Stimulated activated memory B cell treated with anti-CD40 and anti-IgM and Interleukin-4, amounts not matched to agents 10 μg/mL and 1 μg/mL and 100 μg/mL, for 72 hours (primary cell): ENCODE results near the gene SERPINA6.
"Not testable (repeated sequence)": the region's sequence is repeated elsewhere in the genome, so short reads cannot be mapped to it uniquely, and the experiment has no call there.

Experiments used
- ATAC-seq: fragments of 150-1000 bp; cut with Tn5 transposase; 2 replicates; pipeline ENCODE4 v1.10.0; 2021
- H3K27ac Mint-ChIP-seq: one replicate; pipeline ENCODE4 v1.8.0; 2022; ENCODE audit warnings: mild to moderate bottlenecking, mixed read lengths
- H3K27me3 Mint-ChIP-seq: one replicate; pipeline ENCODE4 v1.8.0; 2022; ENCODE audit warnings: mixed read lengths
- H3K36me3 Mint-ChIP-seq: one replicate; pipeline ENCODE4 v1.8.0; 2022; ENCODE audit warnings: mixed read lengths
- H3K4me1 Mint-ChIP-seq: one replicate; pipeline ENCODE4 v1.8.0; 2022; ENCODE audit warnings: mixed read lengths
- H3K4me3 Mint-ChIP-seq: one replicate; pipeline ENCODE4 v1.8.0; 2022; ENCODE audit warnings: mild to moderate bottlenecking, moderate library complexity, mixed read lengths
- H3K9me3 Mint-ChIP-seq: one replicate; pipeline ENCODE4 v1.8.0; 2022; ENCODE audit warnings: mixed read lengths

Gene SERPINA6

DNA sequence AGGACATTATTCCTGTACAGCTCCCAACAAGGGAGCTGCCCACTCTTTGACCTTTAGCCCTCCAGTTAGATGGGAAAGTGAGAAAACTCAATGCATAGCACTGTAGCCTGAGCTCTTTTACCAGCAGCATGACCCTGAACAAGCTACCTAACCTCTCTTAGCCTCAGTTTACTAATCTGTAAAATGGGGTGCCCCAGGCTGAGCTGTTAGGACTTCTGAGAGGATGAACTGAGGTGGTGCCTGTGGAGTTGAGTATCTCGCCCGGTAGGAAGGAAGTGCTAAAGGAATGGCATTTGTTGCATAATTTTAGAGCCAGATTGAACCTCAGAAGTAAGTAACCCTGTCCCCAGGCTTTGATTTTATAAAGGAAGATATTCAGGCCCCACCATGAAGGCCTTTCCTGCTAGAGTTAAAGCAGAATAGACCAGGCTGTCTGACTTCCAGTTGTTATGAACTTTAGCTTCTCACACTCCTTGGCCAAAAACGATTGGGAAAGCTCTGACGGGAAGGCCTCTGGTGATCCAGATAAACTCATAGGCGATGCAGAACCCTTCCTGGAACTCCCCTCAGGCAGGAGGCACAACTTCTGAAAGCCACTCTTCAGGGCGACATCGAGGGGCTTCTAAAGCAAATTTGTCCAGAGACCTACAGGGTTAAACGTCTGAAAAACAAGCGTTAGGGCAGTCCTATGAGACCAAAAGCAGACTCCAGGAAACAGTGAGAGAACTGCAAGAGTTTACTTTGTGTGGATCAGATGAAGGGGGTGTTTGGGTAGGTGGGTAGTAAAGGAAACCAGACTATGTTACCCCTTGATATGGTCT is 27.6 kb downstream of the SERPINA6 start:
- H3K27me3 Mint-ChIP-seq: peaks cover 15% of the 10 kb centered on the region

GRCh38 chr14:94293578-94293924 is 29.6 kb downstream of the SERPINA6 start:
- Mint-ChIP-seq H3K36me3 (no peaks in the 10 kb centered on the region), H3K27me3 (peaks cover 15% of the 10 kb centered on the region), H3K27ac (no peak overlapping the region), H3K4me3 (no peak overlapping the region), H3K4me1 (no peaks in the 10 kb centered on the region), H3K9me3 (no peaks in the 10 kb centered on the region)
- ATAC-seq: no peak

More for the DNA sequence above, 27.6 kb downstream of the SERPINA6 start:
- Mint-ChIP-seq H3K4me1 (no peaks in the 10 kb centered on the region), H3K9me3 (no peaks in the 10 kb centered on the region), H3K4me3 (no peak overlapping the region), H3K27ac (no peak overlapping the region), H3K36me3 (no peaks in the 10 kb centered on the region)
- ATAC-seq: no peak

DNA sequence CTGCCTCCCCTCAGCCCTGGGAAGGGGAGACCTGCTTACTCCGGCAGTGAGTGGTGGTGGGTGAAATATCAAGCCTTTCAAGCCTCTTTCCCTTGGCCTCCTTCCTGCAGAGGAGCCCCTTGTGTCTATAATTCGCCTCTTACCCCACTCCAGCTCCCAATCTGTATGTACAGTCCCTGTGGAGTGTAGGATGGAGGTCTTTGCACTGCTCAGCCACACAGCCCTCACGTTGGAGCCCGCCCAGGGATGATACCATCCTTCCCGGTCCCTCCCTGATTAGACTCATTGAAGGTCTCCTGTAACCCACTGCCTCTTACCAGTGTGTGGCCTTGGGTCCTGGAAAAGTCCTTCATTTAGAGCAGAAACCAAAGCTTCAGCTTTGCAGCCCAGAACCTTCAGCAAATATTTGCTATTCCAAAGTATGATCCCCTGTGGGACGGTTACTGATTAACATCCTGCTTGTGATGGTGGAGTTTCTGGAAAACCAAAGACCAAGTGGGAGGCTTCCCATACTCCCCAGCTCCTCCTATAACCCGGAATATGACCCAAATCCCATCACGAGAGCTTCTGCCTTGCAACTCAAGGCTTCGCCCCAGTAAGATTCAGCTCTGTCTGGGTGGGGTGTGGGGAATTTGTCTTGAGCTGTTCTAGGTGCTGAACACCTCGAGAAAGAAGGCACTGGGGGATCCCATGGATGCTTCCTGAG is 30.1 kb downstream of the SERPINA6 start, which contains the start of gene SERPINA10:
TSS of gene SERPINA10 (minus strand) at position 397 of the 706 bp plus-strand sequence. CDS start 2,675 bp downstream, outside the sequence.
- H3K9me3 Mint-ChIP-seq: no peaks in the 10 kb centered on the region
- H3K27ac Mint-ChIP-seq: no peak within 1 kb of the TSS
- H3K27me3 Mint-ChIP-seq: peaks cover 15% of the 10 kb centered on the region
- no peaks in the 10 kb centered on the region for H3K36me3 Mint-ChIP-seq
- H3K4me3 Mint-ChIP-seq: no peak within 1 kb of the TSS
- ATAC-seq: no peak
- H3K4me1 Mint-ChIP-seq: no peaks in the 10 kb centered on the region

GRCh38 chr14:94292526-94292871 is 30.6 kb downstream of the SERPINA6 start:
- no peaks in the 10 kb centered on the region for H3K9me3 Mint-ChIP-seq
- no peaks in the 10 kb centered on the region for H3K4me1 Mint-ChIP-seq
- H3K36me3 Mint-ChIP-seq: no peaks in the 10 kb centered on the region
- H3K27me3 Mint-ChIP-seq: peaks cover 15% of the 10 kb centered on the region
- no peak overlapping the region for H3K4me3 Mint-ChIP-seq
- ATAC-seq: no peak
- no peak overlapping the region for H3K27ac Mint-ChIP-seq

DNA sequence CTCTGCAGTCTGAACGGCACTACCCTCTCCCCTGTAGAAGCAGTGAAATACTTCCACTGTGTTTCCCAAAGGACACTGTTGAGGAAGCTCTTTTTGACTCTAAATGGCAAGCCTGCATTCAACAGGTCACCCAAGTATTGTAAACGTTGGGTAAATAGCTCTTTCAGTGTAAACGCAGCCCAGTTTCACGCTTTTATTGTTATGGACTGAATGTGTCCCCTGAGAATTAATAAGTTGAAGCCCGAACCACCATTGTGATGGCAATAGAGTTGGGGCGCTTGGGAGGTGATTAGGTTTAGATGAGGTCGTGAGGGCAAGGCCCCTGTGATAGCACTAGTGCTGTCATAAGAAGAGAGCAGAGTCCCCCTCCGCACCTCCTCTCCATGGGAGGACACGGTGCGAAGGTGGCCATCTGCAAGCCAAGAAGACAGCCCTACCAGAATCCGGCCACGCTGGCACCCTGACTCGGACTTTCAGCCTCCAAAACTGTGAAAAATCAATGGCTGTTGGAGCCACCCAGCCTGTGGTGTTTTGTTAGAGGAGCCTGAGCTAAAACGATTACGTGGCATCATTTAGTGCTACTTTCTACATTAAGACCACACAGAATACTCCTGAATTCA is 31.1 kb downstream of the SERPINA6 start:
- no peaks in the 10 kb centered on the region for H3K36me3 Mint-ChIP-seq
- H3K9me3 Mint-ChIP-seq: peaks cover 3% of the 10 kb centered on the region
- no peak overlapping the region for H3K27ac Mint-ChIP-seq
- peaks cover 15% of the 10 kb centered on the region for H3K27me3 Mint-ChIP-seq
- no peaks in the 10 kb centered on the region for H3K4me1 Mint-ChIP-seq
- no peak overlapping the region for H3K4me3 Mint-ChIP-seq
- ATAC-seq: no peak

DNA sequence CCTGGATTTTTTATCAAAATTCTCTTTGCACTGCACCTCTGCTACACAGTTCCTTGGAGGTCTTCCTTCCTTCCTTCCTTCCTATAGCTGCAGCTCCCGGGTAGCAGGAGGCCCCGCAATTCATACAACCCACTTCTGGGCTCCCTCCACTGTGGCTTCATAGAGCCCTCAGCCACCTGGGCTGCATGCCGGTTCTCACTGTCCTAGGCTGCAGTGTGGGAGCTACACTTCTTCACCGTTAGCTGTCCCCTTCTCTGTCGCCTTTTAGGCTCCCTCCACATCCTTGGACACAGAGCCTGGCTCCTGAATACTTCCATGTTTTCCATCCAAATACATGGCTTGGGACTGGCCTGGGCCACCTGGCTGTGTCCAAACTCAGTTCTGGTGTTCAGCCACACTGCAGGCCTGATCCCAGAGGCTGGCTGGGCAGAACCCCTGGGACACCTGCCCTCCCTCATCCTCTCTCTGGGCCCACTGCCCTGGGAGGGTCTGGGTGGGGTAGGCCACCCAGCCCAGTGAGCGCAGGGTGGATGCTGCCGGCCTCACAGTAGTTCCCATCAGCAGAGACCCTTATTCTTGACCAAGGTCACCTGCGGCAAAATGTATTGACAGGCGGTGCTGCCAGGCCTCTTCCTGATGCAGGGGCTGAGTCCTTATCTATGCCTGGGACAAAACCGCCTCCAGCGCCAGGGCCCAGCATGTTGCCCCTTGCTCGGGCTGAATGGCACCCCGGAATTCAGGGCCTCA is 31.8 kb downstream of the SERPINA6 start:
- ATAC-seq: no peak
- Mint-ChIP-seq H3K4me1 (no peaks in the 10 kb centered on the region), H3K4me3 (no peak overlapping the region), H3K36me3 (no peaks in the 10 kb centered on the region), H3K27me3 (peaks cover 15% of the 10 kb centered on the region), H3K9me3 (peaks cover 3% of the 10 kb centered on the region), H3K27ac (no peak overlapping the region)

DNA sequence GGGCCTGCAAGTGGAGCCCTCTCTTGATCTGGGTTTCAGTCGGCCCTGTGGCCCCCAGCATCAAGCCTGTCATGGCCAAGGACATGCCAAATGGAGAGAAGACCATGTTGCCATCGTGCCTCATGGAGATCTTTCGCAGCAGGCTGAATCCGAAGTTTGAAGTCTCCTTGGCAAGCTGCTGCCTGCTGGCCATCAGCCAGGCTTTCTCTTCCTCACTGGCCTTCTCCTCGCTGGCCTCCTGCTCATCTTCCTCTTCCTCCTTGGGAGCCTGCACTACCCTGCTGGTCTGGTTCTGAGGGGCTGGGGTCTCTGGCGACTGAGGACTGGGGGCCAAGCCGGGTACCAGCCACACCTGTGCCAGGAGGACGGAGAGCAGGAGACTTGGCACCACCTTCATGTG is 32.9 kb downstream of the SERPINA6 start:
- Mint-ChIP-seq H3K9me3 (peaks cover 3% of the 10 kb centered on the region), H3K36me3 (no peaks in the 10 kb centered on the region), H3K4me1 (no peaks in the 10 kb centered on the region), H3K27ac (no peak overlapping the region), H3K27me3 (peaks cover 15% of the 10 kb centered on the region), H3K4me3 (no peak overlapping the region)
- no peak for ATAC-seq

GRCh38 chr14:94288610-94289465 is 34.3 kb downstream of the SERPINA6 start:
- Mint-ChIP-seq H3K4me3 (no peak overlapping the region), H3K9me3 (peaks cover 3% of the 10 kb centered on the region), H3K4me1 (no peaks in the 10 kb centered on the region), H3K27ac (no peak overlapping the region), H3K27me3 (peaks cover 15% of the 10 kb centered on the region), H3K36me3 (no peaks in the 10 kb centered on the region)
- ATAC-seq: no peak

DNA sequence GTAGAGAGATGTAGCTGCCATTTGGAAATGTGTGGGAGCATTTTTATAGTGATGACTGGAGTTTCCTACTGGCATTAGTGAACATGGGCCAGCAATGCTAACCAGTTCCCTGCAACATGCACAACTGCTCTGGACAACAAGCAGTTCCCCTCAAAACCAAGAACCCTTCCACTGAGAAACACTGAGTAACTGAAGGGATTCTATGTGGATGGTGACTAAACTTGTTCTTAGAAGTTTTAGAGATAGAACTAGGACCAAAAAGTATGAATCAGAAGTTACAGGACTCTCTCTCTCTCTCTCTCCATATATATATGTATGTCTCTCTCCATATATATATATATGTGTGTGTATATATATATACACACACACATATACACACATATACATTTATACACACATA is 38.0 kb downstream of the SERPINA6 start:
- H3K27me3 Mint-ChIP-seq: no peaks in the 10 kb centered on the region
- no peak overlapping the region for H3K4me3 Mint-ChIP-seq
- ATAC-seq: no peak
- H3K36me3 Mint-ChIP-seq: no peaks in the 10 kb centered on the region
- H3K27ac Mint-ChIP-seq: no peak overlapping the region
- no peaks in the 10 kb centered on the region for H3K4me1 Mint-ChIP-seq
- peaks cover 3% of the 10 kb centered on the region for H3K9me3 Mint-ChIP-seq

GRCh38 chr14:94284221-94284620 is 38.9 kb downstream of the SERPINA6 start:
- no peak overlapping the region for H3K27ac Mint-ChIP-seq
- ATAC-seq: no peak
- no peaks in the 10 kb centered on the region for H3K27me3 Mint-ChIP-seq
- H3K36me3 Mint-ChIP-seq: no peaks in the 10 kb centered on the region
- no peaks in the 10 kb centered on the region for H3K4me1 Mint-ChIP-seq
- H3K9me3 Mint-ChIP-seq: peaks cover 3% of the 10 kb centered on the region
- H3K4me3 Mint-ChIP-seq: no peak overlapping the region

GRCh38 chr14:94282991-94283723 is 40.0 kb downstream of the SERPINA6 start:
- H3K27ac Mint-ChIP-seq: no peak overlapping the region
- peaks cover 3% of the 10 kb centered on the region for H3K9me3 Mint-ChIP-seq
- no peak for ATAC-seq
- H3K27me3 Mint-ChIP-seq: no peaks in the 10 kb centered on the region
- H3K36me3 Mint-ChIP-seq: no peaks in the 10 kb centered on the region
- no peaks in the 10 kb centered on the region for H3K4me1 Mint-ChIP-seq
- H3K4me3 Mint-ChIP-seq: no peak overlapping the region

DNA sequence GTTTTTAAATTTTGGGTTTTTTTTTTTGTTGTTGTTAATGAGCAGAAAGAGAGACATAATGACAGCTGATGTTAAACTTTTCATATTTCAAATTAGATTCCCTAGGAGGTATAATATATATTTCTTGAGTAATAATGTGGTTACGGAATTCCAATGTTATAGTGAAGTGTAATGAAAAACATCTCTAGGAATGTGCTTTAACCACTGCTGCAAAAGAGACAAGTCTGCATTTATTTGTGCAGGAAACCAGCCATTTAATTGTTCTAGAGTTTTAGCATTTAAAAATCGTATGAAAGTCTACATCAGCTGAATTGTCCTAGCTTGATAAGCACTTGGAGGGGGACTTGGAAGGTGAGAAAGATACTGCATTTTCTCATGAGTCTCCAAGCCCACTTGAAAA is 44.4 kb downstream of the SERPINA6 start:
- Mint-ChIP-seq H3K4me3 (no peak overlapping the region), H3K9me3 (no peaks in the 10 kb centered on the region), H3K27ac (no peak overlapping the region), H3K27me3 (no peaks in the 10 kb centered on the region), H3K4me1 (no peaks in the 10 kb centered on the region), H3K36me3 (no peaks in the 10 kb centered on the region)
- ATAC-seq: no peak

DNA sequence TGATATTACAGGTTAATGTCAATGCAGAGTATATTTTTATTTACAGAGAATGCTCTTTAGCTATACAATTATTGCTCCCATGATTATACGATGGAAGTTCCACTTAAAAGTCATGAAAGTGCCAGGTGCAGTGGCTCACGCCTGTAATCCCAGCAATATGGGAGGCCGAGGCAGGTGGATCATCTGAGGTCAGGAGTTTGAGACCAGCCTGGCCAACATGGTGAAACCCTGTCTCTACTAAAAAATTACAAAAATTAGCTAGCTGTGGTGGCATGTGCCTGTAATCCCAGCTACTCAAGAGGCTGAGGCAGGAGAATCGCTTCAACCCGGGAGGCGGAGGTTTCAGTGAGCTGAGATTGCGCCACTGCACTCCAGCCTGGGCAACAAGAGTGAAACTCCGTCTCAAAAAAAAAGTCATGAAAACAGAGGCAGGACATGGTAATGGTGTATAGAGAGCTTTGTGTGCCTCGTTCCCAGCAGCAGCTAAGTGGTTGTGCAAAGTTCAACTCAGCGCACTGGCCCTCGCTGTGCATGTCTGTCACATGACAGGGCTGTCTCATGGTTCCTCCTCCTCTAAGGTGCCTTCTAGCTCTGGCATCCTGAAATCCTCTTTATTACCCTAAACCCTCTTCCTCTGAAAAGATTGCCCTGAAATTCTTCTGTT is 46.1 kb downstream of the SERPINA6 start:
- H3K36me3 Mint-ChIP-seq, H3K27ac Mint-ChIP-seq, H3K27me3 Mint-ChIP-seq, H3K4me1 Mint-ChIP-seq, H3K9me3 Mint-ChIP-seq, H3K4me3 Mint-ChIP-seq, ATAC-seq: not testable (repeated sequence)
